ENCODE measurements around the gene NAA80. TPM values are rescaled to one million over a fixed set of nuclear protein-coding genes. Genes with fewer than 3 reads are reported as not detected.

The NAA80 gene
- total RNA-seq, 1 donor from 2014 or later = 10.7 TPM

DNA sequence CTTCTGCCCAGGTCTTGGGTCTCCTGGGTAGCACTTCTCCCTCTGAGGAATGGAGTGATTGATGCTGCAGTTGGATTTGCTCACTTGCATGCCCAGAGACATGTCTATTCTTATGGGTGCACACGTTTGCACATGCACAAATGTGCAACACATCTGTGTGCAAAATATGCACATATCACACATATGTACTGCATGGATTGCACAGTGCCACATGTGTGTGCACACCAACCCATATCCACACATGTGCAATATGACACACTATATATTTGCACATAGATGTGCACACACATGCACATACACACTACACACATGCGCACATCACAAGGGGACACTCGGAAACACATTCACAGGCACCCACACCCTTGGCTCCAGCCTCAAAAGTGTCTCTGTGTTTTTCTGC is 30.9 kb downstream of the NAA80 start:
- Mint-ChIP-seq H3K27ac (ENCODE audit: unreplicated experiment) (no peak overlapping the region), H3K36me3 (ENCODE audit: low read depth) (no peaks in the 10 kb centered on the region), H3K9me3 (no peaks in the 10 kb centered on the region), H3K27me3 (ENCODE audit: low read depth) (peaks cover 25% of the 10 kb centered on the region), H3K4me1 (peaks cover 39% of the 10 kb centered on the region), H3K4me3 (no peak overlapping the region)
- TF ChIP-seq, protein P1, sequence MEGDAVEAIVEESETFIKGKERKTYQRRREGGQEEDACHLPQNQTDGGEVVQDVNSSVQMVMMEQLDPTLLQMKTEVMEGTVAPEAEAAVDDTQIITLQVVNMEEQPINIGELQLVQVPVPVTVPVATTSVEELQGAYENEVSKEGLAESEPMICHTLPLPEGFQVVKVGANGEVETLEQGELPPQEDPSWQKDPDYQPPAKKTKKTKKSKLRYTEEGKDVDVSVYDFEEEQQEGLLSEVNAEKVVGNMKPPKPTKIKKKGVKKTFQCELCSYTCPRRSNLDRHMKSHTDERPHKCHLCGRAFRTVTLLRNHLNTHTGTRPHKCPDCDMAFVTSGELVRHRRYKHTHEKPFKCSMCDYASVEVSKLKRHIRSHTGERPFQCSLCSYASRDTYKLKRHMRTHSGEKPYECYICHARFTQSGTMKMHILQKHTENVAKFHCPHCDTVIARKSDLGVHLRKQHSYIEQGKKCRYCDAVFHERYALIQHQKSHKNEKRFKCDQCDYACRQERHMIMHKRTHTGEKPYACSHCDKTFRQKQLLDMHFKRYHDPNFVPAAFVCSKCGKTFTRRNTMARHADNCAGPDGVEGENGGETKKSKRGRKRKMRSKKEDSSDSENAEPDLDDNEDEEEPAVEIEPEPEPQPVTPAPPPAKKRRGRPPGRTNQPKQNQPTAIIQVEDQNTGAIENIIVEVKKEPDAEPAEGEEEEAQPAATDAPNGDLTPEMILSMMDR (conservative IDR thresholded peaks at IDR 0.05) = no peak
- no peak for DNase-seq (ENCODE audit: low read depth, low spot score)

GRCh38 chr3:50267280-50267913 is 31.8 kb downstream of the NAA80 start:
- peaks cover 41% of the 10 kb centered on the region for H3K4me1 Mint-ChIP-seq
- H3K27ac Mint-ChIP-seq (ENCODE audit: unreplicated experiment) = no peak overlapping the region
- TF ChIP-seq, protein P1 (conservative IDR thresholded peaks at IDR 0.05) = no peak
- H3K9me3 Mint-ChIP-seq = no peaks in the 10 kb centered on the region
- H3K27me3 Mint-ChIP-seq (ENCODE audit: low read depth) = peaks cover 18% of the 10 kb centered on the region
- H3K36me3 Mint-ChIP-seq (ENCODE audit: low read depth) = no peaks in the 10 kb centered on the region
- DNase-seq (ENCODE audit: low read depth, low spot score) = no peak
- peak overlapping the region; percentile 19 for H3K4me3 Mint-ChIP-seq

DNA sequence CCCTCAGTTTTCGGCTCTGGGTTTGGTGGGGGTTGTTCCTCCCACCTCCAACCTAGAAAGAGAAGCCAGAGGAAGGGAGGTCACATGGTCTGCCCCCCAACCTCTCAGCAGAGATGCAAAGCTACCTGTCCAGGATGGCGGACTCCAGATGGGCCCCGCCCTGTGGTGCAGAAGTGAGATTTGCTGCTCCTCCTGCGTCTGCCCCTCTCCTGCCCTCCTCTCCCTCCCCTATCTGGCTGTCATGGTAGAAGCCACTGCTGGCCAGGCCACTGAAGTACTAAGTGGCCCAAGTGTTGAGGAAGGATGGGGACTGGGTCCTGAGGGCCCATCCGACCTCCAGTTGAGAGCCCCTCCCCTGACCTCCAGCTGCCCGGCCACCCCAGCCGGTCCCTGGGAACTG is 32.4 kb downstream of the NAA80 start:
- TF ChIP-seq, protein P1 (conservative IDR thresholded peaks at IDR 0.05) = no peak
- H3K4me3 Mint-ChIP-seq = no peak overlapping the region
- no peaks in the 10 kb centered on the region for H3K36me3 Mint-ChIP-seq (ENCODE audit: low read depth)
- H3K4me1 Mint-ChIP-seq = peaks cover 42% of the 10 kb centered on the region
- peaks cover 16% of the 10 kb centered on the region for H3K27me3 Mint-ChIP-seq (ENCODE audit: low read depth)
- H3K27ac Mint-ChIP-seq (ENCODE audit: unreplicated experiment) = no peak overlapping the region
- no peak for DNase-seq (ENCODE audit: low read depth, low spot score)
- H3K9me3 Mint-ChIP-seq = no peaks in the 10 kb centered on the region

DNA sequence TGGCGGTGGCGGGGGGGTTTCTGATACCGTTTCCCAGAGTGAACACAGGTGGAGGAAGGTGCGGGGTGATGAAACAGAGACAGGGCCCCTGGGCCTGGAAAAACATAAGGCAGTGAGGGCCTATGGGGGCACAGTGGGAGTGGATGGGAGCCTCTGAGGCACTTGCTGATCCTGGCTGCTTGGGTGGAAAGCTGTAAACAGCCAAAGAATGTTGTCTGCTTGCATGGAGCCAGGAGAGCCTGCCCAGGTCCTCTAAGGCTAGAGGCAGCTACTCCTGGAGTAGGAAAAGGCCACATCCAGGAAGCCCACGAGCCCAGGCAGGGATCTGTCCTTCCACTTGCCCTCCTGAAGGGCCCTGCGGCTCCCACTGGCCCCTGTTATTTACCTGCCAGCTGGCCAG is 33.2 kb downstream of the NAA80 start:
- no peaks in the 10 kb centered on the region for H3K9me3 Mint-ChIP-seq
- peak overlapping the region; percentile 47 for H3K27ac Mint-ChIP-seq (ENCODE audit: unreplicated experiment)
- DNase-seq (ENCODE audit: low read depth, low spot score) = no peak
- H3K4me3 Mint-ChIP-seq = peak overlapping the region; percentile 70
- TF ChIP-seq, protein P1 (conservative IDR thresholded peaks at IDR 0.05) = no peak
- no peaks in the 10 kb centered on the region for H3K36me3 Mint-ChIP-seq (ENCODE audit: low read depth)
- H3K27me3 Mint-ChIP-seq (ENCODE audit: low read depth) = peaks cover 10% of the 10 kb centered on the region
- peaks cover 41% of the 10 kb centered on the region for H3K4me1 Mint-ChIP-seq

DNA sequence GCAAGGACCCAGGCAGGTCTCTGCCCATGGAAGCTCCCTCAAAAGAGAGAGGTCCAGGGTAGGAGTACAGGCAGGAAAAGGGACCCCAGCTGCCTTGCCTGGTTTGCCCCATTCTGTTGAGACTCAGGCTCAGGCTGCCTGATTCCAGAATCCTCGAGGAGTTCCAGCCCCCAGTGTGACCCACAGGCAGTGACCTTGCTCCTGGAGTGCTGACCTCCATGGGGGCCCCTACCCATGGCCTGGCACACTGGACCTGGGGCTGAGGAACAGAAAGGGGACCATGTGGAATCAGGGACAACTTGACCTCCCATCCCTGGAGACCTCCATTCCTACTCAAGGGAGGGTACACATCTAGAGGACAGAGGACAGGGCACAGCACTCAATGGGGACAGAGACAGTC is 33.6 kb downstream of the NAA80 start:
- Mint-ChIP-seq H3K27ac (ENCODE audit: unreplicated experiment) (peak overlapping the region; percentile 47), H3K27me3 (ENCODE audit: low read depth) (peaks cover 10% of the 10 kb centered on the region), H3K9me3 (no peaks in the 10 kb centered on the region), H3K4me1 (peaks cover 44% of the 10 kb centered on the region), H3K36me3 (ENCODE audit: low read depth) (no peaks in the 10 kb centered on the region), H3K4me3 (peak overlapping the region; percentile 70)
- TF ChIP-seq, protein P1 (conservative IDR thresholded peaks at IDR 0.05) = no peak
- DNase-seq (ENCODE audit: low read depth, low spot score) = no peak

Data from neural crest cell (in vitro differentiated cells).